ENCODE data around the gene CD52.

DNA sequence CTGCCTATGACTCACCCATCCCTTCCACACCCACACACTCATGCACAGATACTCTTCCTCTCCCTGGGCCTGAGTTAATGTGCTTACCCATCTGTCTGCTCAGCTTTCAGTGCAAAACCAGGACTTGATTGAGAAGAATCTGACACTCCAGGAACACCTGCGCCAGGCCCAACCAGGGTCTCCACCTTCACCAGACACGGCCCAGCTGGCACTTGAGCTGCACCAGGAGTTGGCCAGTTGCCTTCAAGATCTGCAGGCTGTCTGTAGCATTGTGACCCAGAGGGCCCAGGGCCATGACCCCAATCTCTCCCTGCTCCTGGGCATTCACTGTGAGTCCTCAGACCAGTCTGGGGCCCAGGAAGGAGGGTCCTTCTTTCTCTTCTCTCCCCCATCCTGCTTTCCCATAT lies 41.3 kb upstream of the CD52 start:
- TF ChIP-seq, protein P1, sequence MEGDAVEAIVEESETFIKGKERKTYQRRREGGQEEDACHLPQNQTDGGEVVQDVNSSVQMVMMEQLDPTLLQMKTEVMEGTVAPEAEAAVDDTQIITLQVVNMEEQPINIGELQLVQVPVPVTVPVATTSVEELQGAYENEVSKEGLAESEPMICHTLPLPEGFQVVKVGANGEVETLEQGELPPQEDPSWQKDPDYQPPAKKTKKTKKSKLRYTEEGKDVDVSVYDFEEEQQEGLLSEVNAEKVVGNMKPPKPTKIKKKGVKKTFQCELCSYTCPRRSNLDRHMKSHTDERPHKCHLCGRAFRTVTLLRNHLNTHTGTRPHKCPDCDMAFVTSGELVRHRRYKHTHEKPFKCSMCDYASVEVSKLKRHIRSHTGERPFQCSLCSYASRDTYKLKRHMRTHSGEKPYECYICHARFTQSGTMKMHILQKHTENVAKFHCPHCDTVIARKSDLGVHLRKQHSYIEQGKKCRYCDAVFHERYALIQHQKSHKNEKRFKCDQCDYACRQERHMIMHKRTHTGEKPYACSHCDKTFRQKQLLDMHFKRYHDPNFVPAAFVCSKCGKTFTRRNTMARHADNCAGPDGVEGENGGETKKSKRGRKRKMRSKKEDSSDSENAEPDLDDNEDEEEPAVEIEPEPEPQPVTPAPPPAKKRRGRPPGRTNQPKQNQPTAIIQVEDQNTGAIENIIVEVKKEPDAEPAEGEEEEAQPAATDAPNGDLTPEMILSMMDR (IDR thresholded peaks at IDR 0.05), result no peak
- TF ChIP-seq POLR2A (IDR thresholded peaks at IDR 0.05), result no peak
- no peak for TF ChIP-seq EP300 (IDR thresholded peaks at IDR 0.05)

Measured in suprapubic skin (tissue), 3 donors.